HL-60 (cell line): ENCODE results near the gene CRIP3.

Experiments used
- DNase-seq, 2 experiments: peaks; one replicate each; pipeline ENCODE4 v3.0.0-alpha.2; 2010 to 2020; ENCODE audit warnings: low read depth in 1 of 2, low spot score in 1 of 2
- H3K27ac ChIP-seq: fragments of 250-450 bp; sonication (Bioruptor Pico); replicated peaks from 2 replicates; pipeline ENCODE4 v1.5.1; 2020; ENCODE audit warnings: mild to moderate bottlenecking, moderate library complexity
- H3K27me3 ChIP-seq: fragments of 250-450 bp; sonication (Bioruptor Pico); 2 replicates; pipeline ENCODE4 v1.5.1; 2021; ENCODE audit warnings: mild to moderate bottlenecking, moderate library complexity; ENCODE audit not compliant: insufficient read depth, poor library complexity, severe bottlenecking
- H3K4me3 ChIP-seq: replicated peaks from 2 replicates; pipeline ENCODE4 v1.5.1; 2011; ENCODE audit warnings: mild to moderate bottlenecking, control low read depth, low read length; ENCODE audit not compliant: insufficient read depth
- GABPA ChIP-seq: IDR thresholded peaks from 2 replicates; pipeline ENCODE4 v1.6.1; 2012; ENCODE audit warnings: low read depth
- POLR2AphosphoS5 ChIP-seq: IDR thresholded peaks from 2 replicates; pipeline ENCODE4 v1.6.1; 2012; ENCODE audit warnings: low read depth
- SPI1 ChIP-seq: IDR thresholded peaks from 2 replicates; pipeline ENCODE4 v1.6.1; 2012; ENCODE audit warnings: low read depth, mild to moderate bottlenecking, borderline replicate concordance
- TF ChIP-seq, protein P1 (sequence below): IDR thresholded peaks from 2 replicates; pipeline ENCODE4 v1.6.1; 2012; ENCODE audit warnings: low read depth; ENCODE audit not compliant: insufficient replicate concordance
- TF ChIP-seq, protein P2 (sequence below): IDR thresholded peaks from one replicate; pipeline ENCODE4 v1.5.1; 2011; ENCODE audit warnings: low read length, control low read depth, inconsistent platforms; ENCODE audit not compliant: insufficient read depth

Gene CRIP3

DNA sequence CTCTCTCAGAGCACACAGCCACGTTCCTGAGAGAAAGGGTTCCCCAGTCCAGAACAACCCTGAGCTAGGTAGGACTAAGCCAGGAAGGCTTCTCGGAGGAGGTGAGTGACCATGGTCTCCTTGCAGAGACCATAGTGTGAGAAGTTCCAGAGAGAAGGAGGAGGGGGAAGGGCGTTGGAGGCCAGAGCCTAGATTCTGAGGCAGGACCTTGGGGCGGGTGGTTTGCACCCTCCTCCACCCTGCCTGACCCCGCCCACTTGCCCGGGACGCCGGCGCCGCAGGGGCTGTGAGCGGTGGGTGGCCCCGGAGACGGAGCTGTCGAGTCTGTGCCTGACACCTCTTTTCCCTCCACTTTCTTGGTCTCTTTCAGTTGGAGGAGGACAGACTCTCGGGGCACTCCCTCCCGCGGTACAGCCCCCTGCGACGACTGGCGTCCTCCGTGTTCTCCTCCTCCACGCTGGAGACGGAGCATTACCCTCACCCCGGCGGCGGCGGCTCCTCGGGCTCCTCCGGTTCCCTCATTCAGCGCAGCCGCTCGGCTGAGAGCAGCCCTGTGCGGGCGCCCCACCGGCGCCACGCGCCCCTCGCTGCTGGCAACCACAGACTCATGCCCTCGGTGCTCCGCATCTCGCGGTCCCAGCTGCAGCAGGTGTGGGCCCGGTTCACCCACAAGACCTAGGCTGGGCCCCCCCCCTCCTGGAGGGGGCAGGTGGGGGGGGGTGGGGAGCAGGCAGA lies 39.2 kb downstream of the CRIP3 start:
- Histone ChIP-seq H3K4me3 (peak overlapping the region; percentile 19), H3K27ac (no peak overlapping the region), H3K27me3 (peaks cover 51% of the 10 kb centered on the region)
- no peak for DNase-seq
- TF ChIP-seq POLR2AphosphoS5 = no peak
- TF ChIP-seq, protein P1, sequence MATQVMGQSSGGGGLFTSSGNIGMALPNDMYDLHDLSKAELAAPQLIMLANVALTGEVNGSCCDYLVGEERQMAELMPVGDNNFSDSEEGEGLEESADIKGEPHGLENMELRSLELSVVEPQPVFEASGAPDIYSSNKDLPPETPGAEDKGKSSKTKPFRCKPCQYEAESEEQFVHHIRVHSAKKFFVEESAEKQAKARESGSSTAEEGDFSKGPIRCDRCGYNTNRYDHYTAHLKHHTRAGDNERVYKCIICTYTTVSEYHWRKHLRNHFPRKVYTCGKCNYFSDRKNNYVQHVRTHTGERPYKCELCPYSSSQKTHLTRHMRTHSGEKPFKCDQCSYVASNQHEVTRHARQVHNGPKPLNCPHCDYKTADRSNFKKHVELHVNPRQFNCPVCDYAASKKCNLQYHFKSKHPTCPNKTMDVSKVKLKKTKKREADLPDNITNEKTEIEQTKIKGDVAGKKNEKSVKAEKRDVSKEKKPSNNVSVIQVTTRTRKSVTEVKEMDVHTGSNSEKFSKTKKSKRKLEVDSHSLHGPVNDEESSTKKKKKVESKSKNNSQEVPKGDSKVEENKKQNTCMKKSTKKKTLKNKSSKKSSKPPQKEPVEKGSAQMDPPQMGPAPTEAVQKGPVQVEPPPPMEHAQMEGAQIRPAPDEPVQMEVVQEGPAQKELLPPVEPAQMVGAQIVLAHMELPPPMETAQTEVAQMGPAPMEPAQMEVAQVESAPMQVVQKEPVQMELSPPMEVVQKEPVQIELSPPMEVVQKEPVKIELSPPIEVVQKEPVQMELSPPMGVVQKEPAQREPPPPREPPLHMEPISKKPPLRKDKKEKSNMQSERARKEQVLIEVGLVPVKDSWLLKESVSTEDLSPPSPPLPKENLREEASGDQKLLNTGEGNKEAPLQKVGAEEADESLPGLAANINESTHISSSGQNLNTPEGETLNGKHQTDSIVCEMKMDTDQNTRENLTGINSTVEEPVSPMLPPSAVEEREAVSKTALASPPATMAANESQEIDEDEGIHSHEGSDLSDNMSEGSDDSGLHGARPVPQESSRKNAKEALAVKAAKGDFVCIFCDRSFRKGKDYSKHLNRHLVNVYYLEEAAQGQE = no peak
- TF ChIP-seq SPI1 = no peak
- TF ChIP-seq, protein P2, sequence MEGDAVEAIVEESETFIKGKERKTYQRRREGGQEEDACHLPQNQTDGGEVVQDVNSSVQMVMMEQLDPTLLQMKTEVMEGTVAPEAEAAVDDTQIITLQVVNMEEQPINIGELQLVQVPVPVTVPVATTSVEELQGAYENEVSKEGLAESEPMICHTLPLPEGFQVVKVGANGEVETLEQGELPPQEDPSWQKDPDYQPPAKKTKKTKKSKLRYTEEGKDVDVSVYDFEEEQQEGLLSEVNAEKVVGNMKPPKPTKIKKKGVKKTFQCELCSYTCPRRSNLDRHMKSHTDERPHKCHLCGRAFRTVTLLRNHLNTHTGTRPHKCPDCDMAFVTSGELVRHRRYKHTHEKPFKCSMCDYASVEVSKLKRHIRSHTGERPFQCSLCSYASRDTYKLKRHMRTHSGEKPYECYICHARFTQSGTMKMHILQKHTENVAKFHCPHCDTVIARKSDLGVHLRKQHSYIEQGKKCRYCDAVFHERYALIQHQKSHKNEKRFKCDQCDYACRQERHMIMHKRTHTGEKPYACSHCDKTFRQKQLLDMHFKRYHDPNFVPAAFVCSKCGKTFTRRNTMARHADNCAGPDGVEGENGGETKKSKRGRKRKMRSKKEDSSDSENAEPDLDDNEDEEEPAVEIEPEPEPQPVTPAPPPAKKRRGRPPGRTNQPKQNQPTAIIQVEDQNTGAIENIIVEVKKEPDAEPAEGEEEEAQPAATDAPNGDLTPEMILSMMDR = no peak
- no peak for TF ChIP-seq GABPA

- Histone ChIP-seq H3K27ac (no peak overlapping the region), H3K27me3 (peaks cover 47% of the 10 kb centered on the region), H3K4me3 (no peak overlapping the region)
- DNase-seq = no peak
- no peak for TF ChIP-seq SPI1
- no peak for TF ChIP-seq POLR2AphosphoS5
- TF ChIP-seq, protein P1 = no peak
- TF ChIP-seq, protein P2 = no peak
- no peak for TF ChIP-seq GABPA
Observed at GRCh38 chr6:43268782-43269272, 39.8 kb downstream of the CRIP3 start.

- TF ChIP-seq, protein P1 = no peak
- TF ChIP-seq, protein P2 = no peak
- TF ChIP-seq POLR2AphosphoS5 (no peak), SPI1 (no peak), GABPA (no peak)
- Histone ChIP-seq H3K27ac (no peak overlapping the region), H3K4me3 (no peak overlapping the region), H3K27me3 (peaks cover 43% of the 10 kb centered on the region)
- no peak for DNase-seq
Observed at GRCh38 chr6:43268355-43268700, 40.3 kb downstream of the CRIP3 start.
